GM18868 (cell line): Measurements from ENCODE around the gene HFM1.
"Not testable (repeated sequence)": the region's sequence is repeated elsewhere in the genome, so short reads cannot be mapped to it uniquely, and the experiment has no call there.

ENCODE experiments used
- ATAC-seq: cut with Tn5 transposase; IDR thresholded peaks from one replicate; pipeline ENCODE4 v1.9.1; 2021; ENCODE audit warnings: mild to moderate bottlenecking, moderate library complexity; ENCODE audit not compliant: unreplicated experiment

The HFM1 gene

GRCh38 chr1:91381844-91382243, 22.8 kb downstream of the HFM1 start:
- ATAC-seq = no peak

GRCh38 chr1:91374086-91374485, 30.6 kb downstream of the HFM1 start:
- no peak for ATAC-seq

GRCh38 chr1:91372230-91372629, 32.4 kb downstream of the HFM1 start:
- ATAC-seq = not testable (repeated sequence)

GRCh38 chr1:91349524-91349923, 55.1 kb downstream of the HFM1 start:
- ATAC-seq = no peak

GRCh38 chr1:91346824-91347223, 57.8 kb downstream of the HFM1 start:
- ATAC-seq = no peak

GRCh38 chr1:91345395-91346005, 59.1 kb downstream of the HFM1 start:
- ATAC-seq = no peak

GRCh38 chr1:91338501-91338900, 66.1 kb downstream of the HFM1 start:
- no peak for ATAC-seq

- ATAC-seq = no peak
Observed at GRCh38 chr1:91335603-91336002, 69.0 kb downstream of the HFM1 start.

GRCh38 chr1:91334856-91335255, 69.8 kb downstream of the HFM1 start:
- no peak for ATAC-seq

- no peak for ATAC-seq
Observed at GRCh38 chr1:91325456-91325855, 79.2 kb downstream of the HFM1 start.

- ATAC-seq = no peak
Observed at GRCh38 chr1:91314643-91315042, 90.0 kb downstream of the HFM1 start.

- ATAC-seq = no peak
Observed at GRCh38 chr1:91311672-91312071, 93.0 kb downstream of the HFM1 start.

GRCh38 chr1:91308544-91308943, 96.1 kb downstream of the HFM1 start:
- no peak for ATAC-seq

- ATAC-seq = no peak
Observed at GRCh38 chr1:91307784-91308409, 96.7 kb downstream of the HFM1 start.

GRCh38 chr1:91303165-91303564, 101.5 kb downstream of the HFM1 start:
- ATAC-seq = no peak

GRCh38 chr1:91288843-91289553, 115.6 kb downstream of the HFM1 start:
- ATAC-seq = not testable (repeated sequence)

GRCh38 chr1:91286962-91287317, 117.7 kb downstream of the HFM1 start:
- ATAC-seq = not testable (repeated sequence)

- ATAC-seq = not testable (repeated sequence)
Observed at GRCh38 chr1:91286259-91286961, 118.2 kb downstream of the HFM1 start.

GRCh38 chr1:91283421-91283726, 121.3 kb downstream of the HFM1 start:
- ATAC-seq = no peak

GRCh38 chr1:91282695-91283420, 121.8 kb downstream of the HFM1 start:
- peak; percentile 73 for ATAC-seq

- ATAC-seq = no peak
Observed at GRCh38 chr1:91281782-91282181, 122.9 kb downstream of the HFM1 start.
